Activated CD8-positive, alpha-beta memory T cell treated with anti-CD3 and anti-CD28 coated beads, Interleukin-2, amount 10 ng/mL, durations not matched to agents 7 days and 5 days (primary cell): ENCODE results near the gene TDRKH. TPM values are rescaled to one million over a fixed set of nuclear protein-coding genes. Genes with fewer than 3 reads are reported as not detected.

Source experiments
- ATAC-seq: fragments of 150-1000 bp; cut with Tn5 transposase; one replicate; pipeline ENCODE4 v1.10.0; 2021; ENCODE audit warnings: moderate library complexity
- CTCF ChIA-PET: fragments of 350-600 bp; sonication (Branson Sonifier 250); formaldehyde crosslinking; loops from one replicate; lab custom pipeline; 2021; ENCODE audit warnings: antibody characterized with exemption; lab: Charles Lee
- DNase-seq: peaks from one replicate; pipeline ENCODE4 v3.0.0-alpha.2; 2020
- H3K27ac Mint-ChIP-seq: one replicate; pipeline ENCODE4 v1.8.0; 2021; ENCODE audit warnings: mild to moderate bottlenecking, mixed read lengths
- H3K27me3 Mint-ChIP-seq: one replicate; pipeline ENCODE4 v1.8.0; 2021; ENCODE audit warnings: mixed read lengths
- H3K36me3 Mint-ChIP-seq: one replicate; pipeline ENCODE4 v1.8.0; 2021; ENCODE audit warnings: mild to moderate bottlenecking, mixed read lengths
- H3K4me1 Mint-ChIP-seq: one replicate; pipeline ENCODE4 v1.8.0; 2021; ENCODE audit warnings: mixed read lengths
- H3K4me3 Mint-ChIP-seq: one replicate; pipeline ENCODE4 v1.8.0; 2021; ENCODE audit warnings: mild to moderate bottlenecking, moderate library complexity, mixed read lengths
- H3K9me3 Mint-ChIP-seq: one replicate; pipeline ENCODE4 v1.8.0; 2022; ENCODE audit warnings: low read depth, mixed read lengths
- total RNA-seq, 2 experiments: library from RNA; stranded (reverse); gene quantifications; one replicate each; pipeline ENCODE4 v1.2.3, GENCODE V29; 2021

Gene TDRKH
- total RNA-seq, 2 experiments from 2014 or later, result 16.4 to 17.1 TPM

- H3K36me3 Mint-ChIP-seq, result no peaks in the 10 kb centered on the region
- H3K27me3 Mint-ChIP-seq, result peaks cover 46% of the 10 kb centered on the region
- no peaks in the 10 kb centered on the region for H3K9me3 Mint-ChIP-seq
- H3K27ac Mint-ChIP-seq, result no peak overlapping the region
- CTCF ChIA-PET, result interaction anchor here (1.1 to 1.5 kb wide), 4 partner anchors 9 to 285 kb away, joined by 3 to 4 read pairs (median 3); no protein-coding TSS in a partner anchor
- no peak for DNase-seq
- H3K4me1 Mint-ChIP-seq, result no peaks in the 10 kb centered on the region
- H3K4me3 Mint-ChIP-seq, result no peak overlapping the region
- ATAC-seq, result no peak
Measured at GRCh38 chr1:151729157-151729965, 60.9 kb downstream of the TDRKH start.

DNA sequence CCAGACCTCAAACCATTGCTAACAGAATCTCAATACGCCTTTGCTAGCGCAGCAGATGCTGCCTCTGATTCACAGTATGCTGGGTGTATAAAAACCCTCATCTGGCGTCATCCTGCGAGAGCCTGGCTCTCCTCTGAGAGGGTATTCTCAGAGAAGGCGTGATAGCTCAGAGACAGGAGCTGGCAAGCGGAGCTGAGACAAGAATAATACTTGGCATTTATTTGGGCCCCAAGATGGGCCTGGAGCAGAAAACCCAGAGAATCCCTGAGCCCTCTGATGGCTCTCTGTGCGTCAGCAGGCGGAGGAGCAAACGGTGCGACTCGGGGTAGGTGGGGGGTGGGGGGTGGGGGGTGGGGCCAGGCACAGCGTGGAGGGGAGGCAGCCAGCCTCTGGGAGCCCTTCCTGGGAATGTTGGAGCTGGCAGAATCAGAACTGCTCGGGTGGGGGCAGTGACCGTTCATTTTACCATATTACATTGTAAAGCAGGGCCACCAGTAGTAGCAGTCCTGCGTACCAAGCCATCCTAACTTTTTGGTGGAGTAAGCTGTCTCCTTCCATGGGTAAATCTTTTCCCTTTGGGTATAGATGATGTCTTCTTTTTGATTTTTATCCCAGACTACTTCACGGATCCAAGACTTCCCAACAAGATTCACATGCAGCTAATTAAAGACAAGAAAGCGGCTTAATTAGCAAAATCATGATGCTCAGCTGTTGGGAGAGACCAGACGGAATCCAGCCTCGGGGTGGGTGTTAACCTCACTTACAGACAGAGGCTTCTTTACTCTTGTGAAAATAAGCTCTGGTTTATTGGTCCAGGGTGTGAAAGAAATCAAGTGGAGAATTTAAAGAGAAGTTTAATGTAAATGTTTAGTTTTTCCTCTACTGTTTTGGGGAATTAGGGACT lies 61.9 kb downstream of the TDRKH start:
- peaks cover 55% of the 10 kb centered on the region for H3K27me3 Mint-ChIP-seq
- CTCF ChIA-PET, result interaction anchor here (0.6 to 1.5 kb wide), 6 partner anchors 8 to 284 kb away, joined by 3 to 4 read pairs (median 3); no protein-coding TSS in a partner anchor
- no peak for ATAC-seq
- DNase-seq, result no peak
- no peak overlapping the region for H3K27ac Mint-ChIP-seq
- no peaks in the 10 kb centered on the region for H3K36me3 Mint-ChIP-seq
- no peak overlapping the region for H3K4me3 Mint-ChIP-seq
- H3K4me1 Mint-ChIP-seq, result no peaks in the 10 kb centered on the region
- no peaks in the 10 kb centered on the region for H3K9me3 Mint-ChIP-seq

DNA sequence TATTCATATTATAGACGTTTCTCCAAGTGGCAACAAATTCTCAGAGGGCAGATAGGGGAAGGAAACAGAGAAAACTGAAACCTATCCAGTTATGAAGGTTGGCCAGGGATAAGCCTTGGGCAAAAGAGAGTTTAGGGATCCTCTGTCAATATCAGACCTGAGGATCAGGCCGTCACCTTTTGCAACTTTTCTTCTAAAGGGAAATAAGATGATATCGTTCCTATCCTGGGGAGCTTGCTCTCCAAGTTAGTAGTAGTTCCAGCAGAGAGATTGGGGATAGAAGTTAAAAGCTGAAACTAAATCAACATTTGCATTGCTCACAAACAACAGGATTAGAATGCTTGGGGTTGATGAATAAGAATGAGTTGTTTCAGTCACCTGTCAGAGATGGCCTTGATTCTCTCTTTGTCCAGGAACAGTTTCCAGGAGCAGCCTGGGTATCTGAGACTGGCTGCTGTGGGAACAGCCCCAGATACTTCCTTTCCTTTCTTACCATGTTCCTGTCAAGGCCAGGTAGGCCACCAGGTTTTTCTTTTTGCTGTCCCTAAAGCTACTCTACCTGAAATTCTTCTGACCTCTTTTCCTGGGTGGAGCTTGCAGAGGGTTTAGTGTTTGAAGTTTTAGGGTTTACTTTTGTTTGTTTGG lies 66.5 kb downstream of the TDRKH start:
- Mint-ChIP-seq H3K4me3 (no peak overlapping the region), H3K9me3 (no peaks in the 10 kb centered on the region), H3K4me1 (peaks cover 19% of the 10 kb centered on the region), H3K27me3 (peaks cover 72% of the 10 kb centered on the region), H3K36me3 (no peaks in the 10 kb centered on the region), H3K27ac (no peak overlapping the region)
- CTCF ChIA-PET, result no interaction called here
- DNase-seq, result no peak
- ATAC-seq, result no peak

Other genes starting within 250 kb of the TDRKH start
- 10 to 100 TPM; 26.0 to 27.7 TPM for gene SNX27, start 178.4 kb downstream of the TDRKH start, total RNA-seq
- gene CELF3, start 73.7 kb downstream of the TDRKH start, total RNA-seq, result not detected
- not detected for gene RIIAD1, start 69.0 kb downstream of the TDRKH start, total RNA-seq
- gene MRPL9, start 27.0 kb downstream of the TDRKH start, total RNA-seq, result 100 to 1,000 TPM; 111 to 127 TPM
- gene LINGO4, start 14.9 kb upstream of the TDRKH start, total RNA-seq, result under 1 TPM; 0.07 to 0.15 TPM
- gene RORC, start 41.3 kb upstream of the TDRKH start, total RNA-seq, result 1 to 10 TPM in 1 of 2 experiments, under 1 TPM in 1; 0.30 to 1.3 TPM
- under 1 TPM; 0.33 to 0.96 TPM for gene C2CD4D, start 49.3 kb upstream of the TDRKH start, total RNA-seq
- not detected for gene THEM5, start 63.2 kb upstream of the TDRKH start, total RNA-seq
- gene THEM4, start 119.0 kb upstream of the TDRKH start, total RNA-seq, result 10 to 100 TPM; 19.1 to 20.9 TPM
- 100 to 1,000 TPM; 333 to 424 TPM for gene S100A10, start 203.4 kb upstream of the TDRKH start, total RNA-seq
- 100 to 1,000 TPM; 300 to 330 TPM for gene S100A11, start 246.5 kb upstream of the TDRKH start, total RNA-seq